ENCODE measurements around the gene NRF1. TPM values are rescaled to one million over a fixed set of nuclear protein-coding genes. Genes with fewer than 3 reads are reported as not detected.

The NRF1 gene
- total RNA-seq, 1 experiment from 2014 or later = 23.2 TPM

DNA sequence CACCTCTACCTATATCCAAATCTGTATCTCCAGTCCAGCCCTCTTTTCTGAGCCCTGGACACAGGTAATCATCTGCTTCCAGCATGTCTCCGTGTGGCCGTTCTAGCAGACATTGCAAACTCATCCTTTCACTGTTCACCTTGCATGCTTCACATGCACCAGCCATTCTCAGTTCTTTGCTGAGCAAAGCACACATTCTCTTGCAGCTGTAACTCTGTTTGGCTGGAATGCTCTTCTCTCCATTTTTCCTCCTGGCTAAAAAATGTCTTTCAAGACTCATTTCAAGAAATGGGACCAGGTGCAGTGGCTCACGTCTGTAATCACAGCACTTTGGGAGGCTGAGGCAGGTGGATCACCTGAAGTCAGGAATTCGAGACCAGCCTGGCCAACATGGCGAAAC is 40.3 kb upstream of the NRF1 start:
- H3K27ac ChIP-seq = no peak overlapping the region
- no peaks in the 10 kb centered on the region for H3K79me2 ChIP-seq (ENCODE audit: low read depth)
- no peak overlapping the region for H3K4me3 ChIP-seq
- no peaks in the 10 kb centered on the region for H3K27me3 ChIP-seq (ENCODE audit: insufficient read depth, low read depth)
- no peaks in the 10 kb centered on the region for H3K36me3 ChIP-seq (ENCODE audit: low read depth)
- H3K9me3 ChIP-seq (ENCODE audit: insufficient read depth, low read depth) = no peaks in the 10 kb centered on the region
- ChIA-PET CTCF (no interaction called here), POLR2A (ENCODE audit: unreplicated experiment) (no interaction called here)
- H2AFZ ChIP-seq = no peak overlapping the region
- H3K4me2 ChIP-seq = no peak overlapping the region
- H3F3A ChIP-seq (ENCODE audit: insufficient read depth, low read depth) = peaks cover 23% of the 10 kb centered on the region
- peaks cover 14% of the 10 kb centered on the region for H3K4me1 ChIP-seq (replicated peaks; ENCODE audit: insufficient read depth)
- intact Hi-C loops (cut with micrococcal nuclease; ENCODE audit: unreplicated experiment) = no loop called here
- H4K20me1 ChIP-seq (ENCODE audit: insufficient read depth) = no peaks in the 10 kb centered on the region
- no TSS peak for BruUV-seq (replicated peaks)
- TF ChIP-seq, protein P1, sequence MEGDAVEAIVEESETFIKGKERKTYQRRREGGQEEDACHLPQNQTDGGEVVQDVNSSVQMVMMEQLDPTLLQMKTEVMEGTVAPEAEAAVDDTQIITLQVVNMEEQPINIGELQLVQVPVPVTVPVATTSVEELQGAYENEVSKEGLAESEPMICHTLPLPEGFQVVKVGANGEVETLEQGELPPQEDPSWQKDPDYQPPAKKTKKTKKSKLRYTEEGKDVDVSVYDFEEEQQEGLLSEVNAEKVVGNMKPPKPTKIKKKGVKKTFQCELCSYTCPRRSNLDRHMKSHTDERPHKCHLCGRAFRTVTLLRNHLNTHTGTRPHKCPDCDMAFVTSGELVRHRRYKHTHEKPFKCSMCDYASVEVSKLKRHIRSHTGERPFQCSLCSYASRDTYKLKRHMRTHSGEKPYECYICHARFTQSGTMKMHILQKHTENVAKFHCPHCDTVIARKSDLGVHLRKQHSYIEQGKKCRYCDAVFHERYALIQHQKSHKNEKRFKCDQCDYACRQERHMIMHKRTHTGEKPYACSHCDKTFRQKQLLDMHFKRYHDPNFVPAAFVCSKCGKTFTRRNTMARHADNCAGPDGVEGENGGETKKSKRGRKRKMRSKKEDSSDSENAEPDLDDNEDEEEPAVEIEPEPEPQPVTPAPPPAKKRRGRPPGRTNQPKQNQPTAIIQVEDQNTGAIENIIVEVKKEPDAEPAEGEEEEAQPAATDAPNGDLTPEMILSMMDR (conservative IDR thresholded peaks at IDR 0.05) = no peak
- no peak for DNase-seq
- H3K9me2 ChIP-seq (ENCODE audit: insufficient read depth) = no peaks in the 10 kb centered on the region

DNA sequence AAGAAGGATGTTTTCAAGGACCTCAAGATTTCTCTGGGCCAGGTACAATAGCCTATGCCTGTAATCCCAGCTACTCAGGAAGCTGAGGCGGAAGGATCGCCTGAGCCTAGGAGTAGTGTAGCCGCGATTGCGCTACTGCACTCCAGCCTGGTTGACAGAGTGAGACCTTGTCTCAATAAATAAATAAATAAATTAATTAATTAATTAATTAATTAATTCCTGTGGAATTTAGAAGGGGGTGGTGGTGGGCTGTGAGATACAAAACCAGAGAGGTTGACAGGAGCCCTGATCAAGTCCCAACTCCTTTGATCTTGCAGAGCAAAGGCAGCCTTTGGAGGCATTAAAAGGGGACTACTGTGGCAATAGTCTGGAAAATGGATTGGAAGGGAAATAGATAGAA is 39.3 kb upstream of the NRF1 start:
- Histone ChIP-seq H3K9me2 (ENCODE audit: insufficient read depth) (no peaks in the 10 kb centered on the region), H3K4me2 (no peak overlapping the region), H4K20me1 (ENCODE audit: insufficient read depth) (no peaks in the 10 kb centered on the region), H3F3A (ENCODE audit: insufficient read depth, low read depth) (peaks cover 23% of the 10 kb centered on the region), H3K27me3 (ENCODE audit: insufficient read depth, low read depth) (no peaks in the 10 kb centered on the region), H3K27ac (no peak overlapping the region), H3K79me2 (ENCODE audit: low read depth) (no peaks in the 10 kb centered on the region), H3K4me1 (replicated peaks; ENCODE audit: insufficient read depth) (peaks cover 14% of the 10 kb centered on the region), H3K4me3 (no peak overlapping the region), H3K36me3 (ENCODE audit: low read depth) (no peaks in the 10 kb centered on the region), H3K9me3 (ENCODE audit: insufficient read depth, low read depth) (no peaks in the 10 kb centered on the region), H2AFZ (no peak overlapping the region)
- TF ChIP-seq, protein P1 (conservative IDR thresholded peaks at IDR 0.05) = no peak
- TF ChIP-seq EZH2 (IDR thresholded peaks at IDR 0.05; ENCODE audit: low read depth) = no peak
- no TSS peak for BruUV-seq (replicated peaks)
- intact Hi-C loops (cut with micrococcal nuclease; ENCODE audit: unreplicated experiment) = no loop called here
- ChIA-PET CTCF (no interaction called here), POLR2A (ENCODE audit: unreplicated experiment) (interaction anchor here (0.6 kb wide), 1 partner anchor 12 kb away, joined by 6 read pairs; no protein-coding TSS in a partner anchor)
- no peak for DNase-seq

DNA sequence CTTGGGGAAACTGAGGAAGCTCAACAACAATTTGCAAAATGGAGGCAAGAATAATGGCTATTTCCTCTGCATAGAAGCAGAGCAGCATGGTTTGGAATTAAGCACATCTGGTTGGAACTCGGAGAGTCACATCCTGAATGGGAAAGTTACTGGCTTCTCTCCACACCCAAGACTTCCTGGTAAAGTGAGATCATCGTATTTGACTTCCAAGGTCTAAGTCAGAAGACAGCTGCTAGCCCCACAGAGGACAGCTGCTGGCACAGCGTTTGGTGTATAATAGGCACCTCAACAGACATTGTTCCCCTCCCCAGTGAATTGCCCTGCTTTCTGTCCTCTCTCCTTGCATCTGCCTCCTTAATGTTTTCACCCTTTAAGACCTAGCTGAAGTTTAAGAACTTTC is 37.0 kb upstream of the NRF1 start:
- H3K9me2 ChIP-seq (ENCODE audit: insufficient read depth) = no peaks in the 10 kb centered on the region
- ChIA-PET POLR2A (ENCODE audit: unreplicated experiment) (interaction anchor here (0.5 to 0.6 kb wide), 2 partner anchors 11 to 56 kb away, joined by 3 to 5 read pairs; no protein-coding TSS in a partner anchor), CTCF (interaction anchor here (0.5 kb wide), 1 partner anchor 110 kb away, joined by 17 read pairs; no protein-coding TSS in a partner anchor)
- intact Hi-C loops (cut with micrococcal nuclease; ENCODE audit: unreplicated experiment) = no loop called here
- H3K36me3 ChIP-seq (ENCODE audit: low read depth) = no peaks in the 10 kb centered on the region
- BruUV-seq (replicated peaks) = no TSS peak
- no peak overlapping the region for H3K4me2 ChIP-seq
- H3K27me3 ChIP-seq (ENCODE audit: insufficient read depth, low read depth) = no peaks in the 10 kb centered on the region
- peaks cover 8% of the 10 kb centered on the region for H3K4me1 ChIP-seq (replicated peaks; ENCODE audit: insufficient read depth)
- no peak overlapping the region for H2AFZ ChIP-seq
- DNase-seq = no peak
- no peaks in the 10 kb centered on the region for H3K79me2 ChIP-seq (ENCODE audit: low read depth)
- no peak overlapping the region for H3K4me3 ChIP-seq
- H3F3A ChIP-seq (ENCODE audit: insufficient read depth, low read depth) = peaks cover 14% of the 10 kb centered on the region
- no peak for TF ChIP-seq EZH2 (IDR thresholded peaks at IDR 0.05; ENCODE audit: low read depth)
- TF ChIP-seq, protein P1 (conservative IDR thresholded peaks at IDR 0.05) = no peak
- no peak overlapping the region for H3K27ac ChIP-seq
- no peaks in the 10 kb centered on the region for H4K20me1 ChIP-seq (ENCODE audit: insufficient read depth)
- H3K9me3 ChIP-seq (ENCODE audit: insufficient read depth, low read depth) = 0 out of 2 replicates have a peak, but pooled peaks cover 3% of the 10 kb centered on the region

Data from PC-9 (cell line).